ENCODE measurements around the gene XPNPEP3.

GRCh38 chr22:40819599-40820140 is 37.3 kb upstream of the XPNPEP3 start:
- TF ChIP-seq NFIC (IDR thresholded peaks at IDR 0.05; ENCODE audit: borderline replicate concordance) (no peak), RAD21 (IDR thresholded peaks at IDR 0.05; ENCODE audit: low read length) (no peak), CTCF (IDR thresholded peaks at IDR 0.05) (no peak), YY1 (IDR thresholded peaks at IDR 0.05; ENCODE audit: low read depth) (no peak), JUND (IDR thresholded peaks at IDR 0.05) (no peak), EZH2phosphoT487 (IDR thresholded peaks at IDR 0.05; ENCODE audit: borderline replicate concordance, low read depth) (no peak), POLR2AphosphoS5 (IDR thresholded peaks at IDR 0.05; ENCODE audit: low read depth, low read length) (no peak), PBX3 (IDR thresholded peaks at IDR 0.05) (no peak)

Measured in SK-N-SH (cell line).